Esophagus (tissue), 2 donors: ENCODE results near the gene ACTR3. TPM values are rescaled to one million over a fixed set of nuclear protein-coding genes. Genes with fewer than 3 reads are reported as not detected.

ENCODE experiments used
- H3K27ac ChIP-seq, 2 donors: one replicate each; pipeline ENCODE4 v1.5.1; 2013; ENCODE audit warnings: low read depth in 2 of 2, mild to moderate bottlenecking in 2 of 2, inconsistent platforms in 1 of 2, low read length in 1 of 2, moderate library complexity in 1 of 2
- H3K27me3 ChIP-seq, 2 donors: one replicate each; pipeline ENCODE4 v1.6.1; 2013; ENCODE audit warnings: low read length in 2 of 2, control low read depth in 1 of 2, mild to moderate bottlenecking in 1 of 2; ENCODE audit not compliant: insufficient read depth in 2 of 2, control insufficient read depth in 1 of 2
- H3K36me3 ChIP-seq, 2 donors: one replicate each; pipeline ENCODE4 v1.6.1; 2013; ENCODE audit warnings: low read length in 1 of 2; ENCODE audit not compliant: control insufficient read depth in 2 of 2, insufficient read depth in 2 of 2
- H3K4me1 ChIP-seq, 2 donors: one replicate each; pipeline ENCODE4 v1.6.1; 2013; ENCODE audit warnings: low read length in 1 of 2; ENCODE audit not compliant: control insufficient read depth in 2 of 2, insufficient read depth in 2 of 2
- H3K4me3 ChIP-seq, 2 donors: one replicate each; pipeline ENCODE4 v1.5.1; 2013; ENCODE audit warnings: low read length in 2 of 2, mild to moderate bottlenecking in 2 of 2, low read depth in 1 of 2, moderate library complexity in 1 of 2
- H3K9me3 ChIP-seq, 2 donors: one replicate each; pipeline ENCODE4 v1.6.1; 2013; ENCODE audit warnings: mild to moderate bottlenecking in 2 of 2, low read depth in 1 of 2, low read length in 1 of 2, moderate library complexity in 1 of 2; ENCODE audit not compliant: control insufficient read depth in 2 of 2, insufficient read depth in 1 of 2
- WGBS, 2 donors: extraction: QIAGEN DNeasy Blood & Tissue Kit; methylation state at CpG; one replicate each; pipeline ENCODE4 v1.1.7; 2013; 5-methylcytosine and 5-hydroxymethylcytosine counted together
- polyA plus RNA-seq, 2 donors: library from polyadenylated mRNA; stranded (reverse); fragments of 200-250 nt; gene quantifications; one replicate each; pipeline ENCODE4 v1.2.3, GENCODE V29; 2013
- donor health status: healthy with polysubstance abuse.
- donor health status: Bipolar disorder and iron deficiency.

Gene ACTR3
- polyA plus RNA-seq, 2 donors: 57.2 to 155 TPM

DNA sequence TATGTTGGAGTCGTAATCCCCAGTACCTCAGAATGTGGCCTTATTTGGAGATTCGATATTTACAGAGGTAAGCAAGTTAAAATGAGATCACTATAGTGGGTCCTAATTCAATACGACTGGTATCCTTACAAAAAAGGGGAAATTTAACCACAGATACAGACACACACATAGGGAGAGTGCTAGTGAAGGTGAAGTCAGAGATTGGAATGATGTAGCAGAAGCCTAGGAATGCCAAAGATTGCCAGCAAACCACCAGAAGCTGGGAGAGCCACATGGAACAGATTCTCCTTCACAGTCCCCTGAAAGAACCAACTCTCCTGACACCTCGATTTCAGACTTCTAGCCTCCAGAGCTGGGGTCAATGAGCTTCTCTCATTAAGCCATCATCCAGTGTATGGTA is 17.7 kb upstream of the ACTR3 start:
- Histone ChIP-seq H3K9me3 (no peaks in the 10 kb centered on the region), H3K27me3 (no peaks in the 10 kb centered on the region), H3K27ac (no peak overlapping the region), H3K36me3 (no peaks in the 10 kb centered on the region), H3K4me1 (peaks cover 2 to 4% of the 10 kb centered on the region in 2 donors), H3K4me3 (no peak overlapping the region)
- WGBS, 2 donors: 89 to 90% methylated on average over 4 of the region's 4 CpGs

DNA sequence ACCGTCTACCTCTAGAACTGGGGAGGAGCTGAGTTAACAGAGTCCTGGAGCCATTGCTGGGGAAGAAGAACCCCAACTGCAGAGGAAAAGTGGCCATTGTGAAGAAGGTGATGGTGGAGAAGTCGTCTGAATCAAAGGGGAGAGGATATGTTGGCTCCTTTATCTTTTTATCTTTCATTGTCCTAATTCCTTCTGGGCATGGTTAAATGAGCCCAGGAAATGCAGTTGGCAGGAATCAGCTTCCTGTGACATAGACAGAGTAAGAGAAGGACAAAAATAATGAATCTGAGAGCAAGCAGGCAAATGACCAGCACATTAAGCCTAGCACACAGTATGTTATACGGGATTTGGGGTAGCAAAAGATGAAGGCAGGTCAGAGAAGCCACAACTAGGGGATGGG is 16.0 kb upstream of the ACTR3 start:
- no peaks in the 10 kb centered on the region for H3K27me3 ChIP-seq
- peaks cover 2 to 7% of the 10 kb centered on the region in 2 donors for H3K4me1 ChIP-seq
- no peaks in the 10 kb centered on the region for H3K36me3 ChIP-seq
- WGBS, 2 donors: 46 to 57% methylated on average over 3 of the region's 3 CpGs
- no peak overlapping the region for H3K4me3 ChIP-seq
- no peaks in the 10 kb centered on the region for H3K9me3 ChIP-seq
- H3K27ac ChIP-seq: no peak overlapping the region

DNA sequence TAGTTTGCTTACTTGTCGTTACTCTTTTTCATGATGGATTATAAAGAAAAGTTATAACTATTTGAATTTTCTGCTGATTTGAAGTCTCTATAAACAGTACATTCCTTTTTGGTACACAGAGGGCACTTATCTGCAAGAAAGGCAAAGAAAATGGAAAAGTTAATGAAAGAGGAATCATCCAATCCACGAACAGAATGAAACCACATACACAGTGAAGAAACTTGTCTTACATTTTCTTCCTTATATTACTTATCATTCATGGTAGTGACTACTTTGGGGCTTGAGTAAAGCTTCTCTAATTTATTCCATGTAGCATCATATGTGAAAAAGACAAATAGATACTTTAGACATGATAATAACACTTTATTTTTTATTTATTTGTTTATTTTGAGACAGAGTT is 14.8 kb upstream of the ACTR3 start:
- Histone ChIP-seq H3K27ac (no peak overlapping the region), H3K27me3 (no peaks in the 10 kb centered on the region), H3K9me3 (no peaks in the 10 kb centered on the region), H3K4me3 (no peak overlapping the region), H3K36me3 (no peaks in the 10 kb centered on the region), H3K4me1 (peaks cover 2 to 7% of the 10 kb centered on the region in 2 donors)
- WGBS, 2 donors: 59 to 63% methylated on average over 2 of the region's 2 CpGs

DNA sequence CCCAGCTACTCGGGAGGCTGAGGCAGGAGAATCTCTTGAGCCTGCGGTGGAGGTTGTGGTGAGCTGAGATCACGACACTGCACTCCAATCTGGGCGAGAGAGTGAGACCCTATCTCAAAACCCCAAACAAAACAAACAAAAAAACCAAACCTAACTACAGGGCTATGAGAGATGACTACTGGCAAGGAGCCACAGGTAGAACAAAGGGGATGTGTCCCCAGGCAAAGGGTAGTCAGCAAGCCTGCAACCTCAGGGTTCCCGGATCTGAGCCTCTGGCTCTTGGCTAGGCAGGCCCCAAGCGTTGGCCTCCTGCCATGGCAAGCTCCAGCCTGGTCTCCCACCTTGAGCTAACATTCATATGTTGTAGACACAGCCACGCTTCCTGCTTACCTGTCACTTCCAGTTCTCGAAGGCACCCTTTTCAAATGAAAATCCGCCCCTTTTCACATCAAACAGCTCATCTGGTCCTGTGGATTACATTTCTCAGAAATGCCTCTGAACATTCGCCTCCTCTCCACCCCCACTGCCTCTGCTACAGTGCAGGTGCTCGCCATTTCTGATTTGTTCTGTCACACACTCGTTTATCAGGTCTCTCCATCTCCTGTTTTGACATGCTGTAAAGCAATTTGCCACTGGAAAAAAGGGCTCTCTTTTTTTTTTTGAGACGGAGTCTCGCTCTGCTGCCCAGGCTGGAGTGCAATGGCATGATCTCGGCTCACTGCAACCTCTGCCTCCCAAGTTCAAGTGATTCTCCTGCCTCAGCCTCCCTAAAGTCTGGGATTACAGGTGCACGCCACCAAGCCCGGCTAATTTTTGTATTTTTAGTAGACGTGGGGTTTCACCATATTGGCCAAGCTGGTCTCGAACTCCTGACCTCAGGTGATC is 13.1 kb upstream of the ACTR3 start:
- 54 to 55% methylated on average over 19 of the region's 19 CpGs for WGBS, 2 donors

DNA sequence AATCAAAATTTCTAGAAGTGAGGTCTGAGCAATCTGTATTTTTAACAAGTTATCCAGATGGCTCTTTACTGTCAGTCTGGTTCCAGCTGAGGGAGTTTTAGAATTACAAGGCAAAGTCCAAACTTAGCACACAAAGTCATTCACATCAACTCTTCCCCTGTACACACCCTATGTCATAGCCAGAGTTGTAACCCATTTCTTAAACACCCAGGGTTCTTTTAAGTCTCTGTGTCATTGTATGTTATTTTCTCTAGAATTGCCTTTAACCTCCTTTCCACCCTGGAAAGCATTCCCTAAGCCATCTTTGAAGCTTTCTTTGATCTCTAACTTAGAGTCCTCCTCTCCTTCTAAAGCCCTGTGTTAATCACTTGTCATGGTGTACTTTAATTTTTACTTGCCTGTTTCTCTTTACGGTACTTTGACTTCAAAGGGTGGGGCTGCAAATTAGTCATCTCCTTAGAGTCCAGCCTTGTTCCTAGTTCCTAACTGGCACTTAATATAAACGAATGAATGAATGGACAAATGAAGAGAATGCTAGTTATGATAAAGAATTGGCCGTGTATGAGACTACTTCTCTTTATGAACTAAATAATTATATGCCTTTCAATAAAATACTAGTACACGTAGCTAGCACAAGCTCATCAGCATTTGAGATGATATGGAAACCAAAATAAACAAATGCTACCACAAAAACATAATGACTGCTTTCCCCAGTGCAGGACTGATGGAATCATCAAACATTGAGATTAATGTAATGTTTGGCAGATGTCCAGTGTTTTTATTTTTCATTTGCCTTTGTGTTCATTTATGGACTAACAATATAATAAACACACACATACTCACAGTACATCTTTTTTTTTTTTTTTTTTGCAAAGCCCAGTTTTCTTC is 11.9 kb upstream of the ACTR3 start:
- 21 to 22% methylated on average over 4 of the region's 4 CpGs for WGBS, 2 donors
- Histone ChIP-seq H3K27me3 (no peaks in the 10 kb centered on the region), H3K4me3 (no peak overlapping the region), H3K27ac (peak overlapping the region; percentile 35 to 81), H3K36me3 (no peaks in the 10 kb centered on the region), H3K9me3 (no peaks in the 10 kb centered on the region), H3K4me1 (peaks cover 2 to 7% of the 10 kb centered on the region in 2 donors)

More for the DNA sequence above, 13.1 kb upstream of the ACTR3 start:
- Histone ChIP-seq H3K36me3 (no peaks in the 10 kb centered on the region), H3K27me3 (no peaks in the 10 kb centered on the region), H3K27ac (peak overlapping the region; percentile 35 to 82), H3K4me1 (peaks cover 2 to 7% of the 10 kb centered on the region in 2 donors), H3K9me3 (no peaks in the 10 kb centered on the region), H3K4me3 (no peak overlapping the region)

GRCh38 chr2:113878743-113879142 is 11.1 kb upstream of the ACTR3 start:
- peaks cover 2 to 7% of the 10 kb centered on the region in 2 donors for H3K4me1 ChIP-seq
- no peaks in the 10 kb centered on the region for H3K36me3 ChIP-seq
- H3K9me3 ChIP-seq: no peaks in the 10 kb centered on the region
- peak overlapping the region in 1 of 2 donors; percentile 55 for H3K27ac ChIP-seq
- WGBS, 2 donors: 54 to 74% methylated on average over 1 of the region's 1 CpG
- H3K4me3 ChIP-seq: no peak overlapping the region
- no peaks in the 10 kb centered on the region for H3K27me3 ChIP-seq

DNA sequence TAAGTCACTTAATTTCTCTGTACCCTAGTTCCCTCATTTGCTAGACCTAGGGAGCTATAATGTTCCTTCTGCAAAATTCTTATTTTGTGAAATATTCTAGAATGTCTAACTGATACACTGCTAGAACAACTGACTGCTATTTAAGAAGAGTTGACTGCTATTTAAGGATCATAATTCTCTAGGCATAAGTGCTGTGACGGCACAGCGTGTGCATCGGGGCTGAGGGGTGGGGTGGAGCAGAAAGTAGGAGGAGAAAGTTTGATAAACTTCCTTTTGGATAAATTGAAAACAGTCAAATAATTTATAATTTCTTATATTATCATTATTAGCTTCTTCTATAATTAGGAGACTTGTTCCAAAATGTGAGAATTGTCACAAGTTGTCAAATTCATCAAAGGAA is 10.4 kb upstream of the ACTR3 start:
- Histone ChIP-seq H3K27ac (no peak overlapping the region), H3K4me3 (no peak overlapping the region), H3K4me1 (peaks cover 2 to 7% of the 10 kb centered on the region in 2 donors), H3K9me3 (no peaks in the 10 kb centered on the region), H3K36me3 (no peaks in the 10 kb centered on the region), H3K27me3 (no peaks in the 10 kb centered on the region)
- WGBS, 2 donors: 84% methylated on average over 3 of the region's 3 CpGs

GRCh38 chr2:113886479-113887008 is 3.3 kb upstream of the ACTR3 start:
- 52 to 56% methylated on average over 2 of the region's 2 CpGs for WGBS, 2 donors
- H3K27ac ChIP-seq: peak overlapping the region; percentile 33 to 47

DNA sequence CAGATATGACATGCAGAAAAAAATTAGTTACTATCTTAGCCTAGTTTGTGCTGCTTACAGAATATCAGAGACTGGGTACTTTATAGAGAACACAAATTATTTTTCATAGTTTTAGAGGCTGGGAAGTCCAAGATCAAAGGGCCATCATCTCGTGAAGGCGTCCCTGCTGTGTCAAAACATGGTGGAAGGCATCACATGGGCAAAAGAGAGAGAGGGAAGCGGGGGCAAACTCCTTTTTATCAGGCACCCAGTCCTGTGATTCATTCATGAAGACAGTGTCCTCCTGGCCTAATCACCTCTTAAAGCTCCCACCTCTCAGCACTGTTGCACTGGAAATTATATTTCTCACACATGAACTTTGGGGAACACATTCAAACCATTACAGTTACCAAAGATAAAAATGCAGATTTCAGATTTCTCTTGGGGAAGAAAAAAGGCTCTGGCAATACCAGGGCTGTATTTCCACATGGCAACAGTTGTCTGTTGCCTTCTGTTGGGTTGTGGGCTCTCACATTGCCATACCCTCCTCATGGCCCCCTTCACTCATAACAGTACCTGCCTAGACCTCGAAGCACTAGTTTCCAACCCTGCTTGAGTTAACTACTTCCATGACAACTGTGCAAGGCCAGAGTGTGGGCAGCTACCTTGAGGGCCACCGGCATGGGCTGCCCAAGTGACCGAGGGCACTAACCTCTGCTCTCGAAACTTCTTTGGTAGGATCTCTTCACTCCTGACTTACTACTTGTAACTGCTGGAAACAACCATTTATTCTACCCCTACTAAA is 2.7 kb upstream of the ACTR3 start:
- WGBS, 2 donors: 84 to 86% methylated on average over 7 of the region's 7 CpGs
- no peaks in the 10 kb centered on the region for H3K27me3 ChIP-seq
- H3K36me3 ChIP-seq: no peaks in the 10 kb centered on the region
- H3K9me3 ChIP-seq: no peaks in the 10 kb centered on the region
- no peak overlapping the region for H3K4me3 ChIP-seq
- H3K4me1 ChIP-seq: peaks cover 0 to 7% of the 10 kb centered on the region in 2 donors
- peak overlapping the region in 1 of 2 donors; percentile 33 for H3K27ac ChIP-seq

More at GRCh38 chr2:113886479-113887008, 3.3 kb upstream of the ACTR3 start:
- H3K9me3 ChIP-seq: no peaks in the 10 kb centered on the region
- no peaks in the 10 kb centered on the region for H3K36me3 ChIP-seq
- peaks cover 0 to 7% of the 10 kb centered on the region in 2 donors for H3K4me1 ChIP-seq
- no peaks in the 10 kb centered on the region for H3K27me3 ChIP-seq
- H3K4me3 ChIP-seq: no peak overlapping the region
